NCI-H128 (cell line): Measurements from ENCODE around the gene METTL23.
"Not testable (repeated sequence)": the region's sequence is repeated elsewhere in the genome, so short reads cannot be mapped to it uniquely, and the experiment has no call there.

Experiments
- DNase-seq: peaks from one replicate; lab custom pipeline; 2025; ENCODE audit not compliant: unreplicated experiment; lab: John Stamatoyannopoulos, UW

Gene METTL23

DNA sequence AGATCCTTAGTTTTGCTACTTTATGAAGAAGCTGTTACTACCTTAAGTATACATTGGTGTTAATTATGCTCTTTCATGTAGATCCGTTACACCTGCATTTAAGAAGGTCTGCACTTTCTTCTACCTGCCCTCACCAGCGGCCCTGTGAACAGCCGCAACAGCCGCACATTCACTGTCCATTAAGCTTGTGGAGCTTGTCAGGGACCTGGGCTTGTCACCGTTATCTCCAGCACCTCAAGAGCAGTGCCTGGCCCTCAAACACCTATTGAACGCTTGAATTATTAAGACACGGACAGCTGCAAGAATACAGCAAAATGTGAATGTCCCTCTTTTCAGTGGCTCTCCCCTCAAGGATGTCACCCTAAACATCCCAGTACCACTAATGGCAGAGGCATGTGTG, 12.9 kb upstream of the METTL23 start:
- no peak for DNase-seq

- DNase-seq, result no peak
These were observed 12.3 kb upstream of the METTL23 start for GRCh38 chr17:76714336-76714735.

- DNase-seq, result no peak
These were observed 11.7 kb upstream of the METTL23 start for GRCh38 chr17:76714822-76715495.

- DNase-seq, result no peak
These were observed 11.2 kb upstream of the METTL23 start for GRCh38 chr17:76715496-76715830.

GRCh38 chr17:76716146-76716838, 10.3 kb upstream of the METTL23 start:
- no peak for DNase-seq

GRCh38 chr17:76716839-76717215, 9.8 kb upstream of the METTL23 start:
- no peak for DNase-seq

DNA sequence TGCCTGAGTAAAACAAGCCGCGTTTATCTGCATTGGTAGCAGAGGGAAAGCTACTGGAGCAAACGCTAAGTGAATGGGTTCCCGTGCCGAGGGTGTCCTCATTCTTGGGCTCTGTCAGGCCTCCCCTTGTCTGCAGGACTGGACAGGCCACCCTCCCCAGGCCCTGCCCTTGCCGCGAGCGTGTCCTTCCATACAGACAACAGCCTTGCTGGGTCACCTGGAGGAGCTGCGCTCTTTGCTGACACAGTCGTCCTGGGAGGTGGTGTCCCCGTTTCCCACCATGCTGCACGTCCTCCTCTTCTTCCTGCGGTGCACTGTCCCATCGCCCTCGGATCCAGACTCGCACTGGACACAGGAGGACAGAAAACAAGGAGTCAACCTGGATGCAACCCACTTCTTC, 8.1 kb upstream of the METTL23 start:
- no peak for DNase-seq

DNA sequence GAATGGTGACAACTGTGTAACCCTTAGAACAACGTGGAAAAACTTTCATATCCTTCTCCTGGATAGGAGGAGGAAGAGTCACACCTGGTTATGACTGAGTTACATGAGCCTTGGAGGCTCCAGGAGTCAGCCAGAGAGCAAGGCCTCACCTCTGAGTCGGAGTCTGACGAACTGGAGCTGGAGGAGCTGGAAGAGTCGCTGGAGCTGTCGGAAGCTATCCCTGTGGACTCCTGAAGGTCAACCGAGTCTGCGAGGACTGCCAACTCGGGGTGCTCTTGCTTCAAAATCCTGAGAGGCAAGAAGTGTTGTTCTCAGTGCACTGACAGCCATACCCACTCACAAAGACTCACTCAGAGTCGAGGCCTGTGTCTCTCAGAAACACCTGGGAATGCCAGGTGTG, 6.4 kb upstream of the METTL23 start:
- no peak for DNase-seq

GRCh38 chr17:76720941-76721340, 5.7 kb upstream of the METTL23 start:
- no peak for DNase-seq

- no peak for DNase-seq
These were observed 5.2 kb upstream of the METTL23 start for GRCh38 chr17:76721463-76721862.

DNA sequence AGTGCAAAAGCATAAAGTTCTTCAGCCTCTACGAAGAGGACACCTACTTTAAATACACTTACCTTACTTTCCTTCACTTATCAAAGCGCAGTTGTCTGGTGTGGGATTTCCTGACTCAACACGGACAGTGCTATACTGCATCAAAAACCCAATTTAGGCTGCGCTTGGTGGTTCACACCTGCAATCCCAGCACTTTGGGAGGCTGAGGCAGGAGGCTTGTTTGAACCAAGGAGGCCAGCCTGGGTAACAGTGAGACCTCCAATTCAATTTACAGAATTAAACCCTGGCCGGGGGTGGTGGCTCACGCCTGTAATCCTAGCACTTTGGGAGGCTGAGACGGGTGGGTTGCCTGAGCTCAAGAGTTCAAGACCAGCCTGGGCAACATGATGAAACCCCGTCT, 4.4 kb upstream of the METTL23 start:
- no peak for DNase-seq

GRCh38 chr17:76722977-76723376, 3.7 kb upstream of the METTL23 start:
- not testable (repeated sequence) for DNase-seq

GRCh38 chr17:76723812-76724211, 2.8 kb upstream of the METTL23 start:
- no peak for DNase-seq

- no peak for DNase-seq
These were observed 934 bp upstream of the METTL23 start for GRCh38 chr17:76725580-76726230.

DNA sequence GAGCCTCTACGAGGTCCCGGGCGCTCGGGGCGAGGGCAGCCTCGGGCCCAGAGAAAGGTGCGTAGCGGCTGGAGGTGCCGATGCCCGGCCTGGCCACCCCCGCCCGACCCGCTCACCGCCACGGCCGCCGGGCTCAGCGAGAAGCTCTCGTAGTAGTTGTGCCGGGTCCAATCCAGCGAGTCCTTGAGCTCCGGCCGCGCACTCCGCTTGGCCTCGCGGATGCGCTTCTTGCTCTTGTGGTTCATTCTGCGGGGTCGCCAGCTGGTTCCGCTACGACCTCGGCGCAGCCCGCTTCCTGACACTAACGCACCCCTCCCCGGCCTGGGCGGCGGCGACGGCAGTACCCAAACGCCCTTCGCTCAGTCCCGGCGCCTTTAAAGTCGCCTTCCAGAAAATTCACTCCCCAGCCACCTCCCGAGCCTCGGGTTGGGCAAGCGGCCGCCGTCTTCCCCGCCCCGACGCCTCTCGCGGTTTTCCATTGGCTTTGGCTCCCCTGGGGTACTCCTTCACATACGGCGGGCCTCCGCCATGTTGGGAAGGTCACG, 336 bp upstream of the METTL23 start, which contains the start of gene JMJD6:
JMJD6 (minus strand) TSS at position 376 of the 545 bp plus-strand sequence; CDS start at position 245, 131 bp downstream.
- DNase-seq, result peak; percentile 89

GRCh38 chr17:76727745-76728456, 1.3 kb downstream of the METTL23 start:
- DNase-seq, result no peak

DNA sequence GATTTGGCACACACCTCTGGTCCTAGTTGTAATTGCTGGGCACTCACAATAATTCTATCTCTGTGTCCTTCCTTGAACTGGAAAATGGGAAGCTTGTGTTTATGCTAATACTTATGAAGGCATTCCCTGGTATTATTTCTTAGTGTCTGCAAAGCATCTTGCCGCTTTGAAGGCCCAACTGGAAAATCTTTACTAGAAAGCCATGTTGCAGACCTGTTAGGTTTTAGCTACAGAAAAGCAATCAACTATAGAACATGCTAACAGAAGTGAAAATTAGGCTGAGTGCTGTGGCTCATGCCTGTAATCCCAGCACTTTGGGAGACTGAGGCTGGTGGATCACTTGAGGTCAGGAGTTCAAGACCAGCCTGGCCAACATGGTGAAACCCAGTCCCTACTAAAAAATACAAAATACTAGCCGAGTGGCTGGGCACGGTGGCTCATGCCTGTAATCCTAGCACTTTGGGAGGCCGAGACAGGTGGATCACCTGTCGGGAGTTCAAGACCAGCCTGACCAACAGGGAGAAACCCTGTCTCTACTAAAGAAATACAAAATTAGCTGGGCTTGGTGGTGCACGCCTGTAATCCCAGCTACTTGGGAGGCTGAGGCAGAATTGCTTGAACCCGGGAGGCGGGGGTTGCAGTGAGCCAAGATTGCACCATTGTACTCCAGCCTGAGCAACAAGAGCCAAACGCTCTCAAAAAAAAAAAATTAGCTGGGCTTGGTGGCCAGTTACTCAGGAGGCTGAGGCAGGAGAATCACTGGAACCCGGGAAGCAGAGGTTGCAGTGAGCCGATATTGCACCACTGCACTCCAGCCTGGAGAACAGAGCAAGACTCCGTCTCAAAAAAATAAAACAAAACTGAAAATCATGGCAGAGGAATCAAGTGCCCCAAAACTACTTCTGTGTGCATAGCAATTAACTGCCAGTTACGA, 5.4 kb downstream of the METTL23 start:
- not testable (repeated sequence) for DNase-seq

- DNase-seq, result no peak
These were observed 6.3 kb downstream of the METTL23 start for GRCh38 chr17:76732734-76733617.

DNA sequence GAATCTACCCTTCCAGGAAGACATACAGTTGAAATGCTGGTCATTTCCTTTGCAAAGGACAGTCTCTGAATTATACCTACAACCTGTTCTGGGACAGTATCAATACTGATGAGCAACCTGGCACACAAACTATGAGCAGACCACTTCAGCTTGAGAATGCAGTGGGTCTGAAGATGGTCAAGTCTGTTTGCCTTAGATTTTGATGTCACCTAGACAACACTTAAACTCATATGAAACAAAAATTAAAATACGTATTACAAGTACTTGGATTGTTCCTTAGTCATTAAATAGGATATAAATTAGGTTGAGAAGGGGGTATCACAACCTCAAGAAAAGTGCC, 6.9 kb downstream of the METTL23 start:
- no peak for DNase-seq
